ENCODE data around the gene RIC8A. TPM values are rescaled to one million over a fixed set of nuclear protein-coding genes. Genes with fewer than 3 reads are reported as not detected.
A peak's percentile ranks its signal among the peaks of the same experiment; 100 is the strongest.

Gene RIC8A
- total RNA-seq, 2 donors from 2014 or later: 110 to 179 TPM

- H3K27ac Mint-ChIP-seq: peak overlapping the region; percentile 86 to 95
- ATAC-seq (peak in 1 of 2 donors; percentile 41), DNase-seq (ENCODE audit: low spot score in 2 of 2) (peak in 1 of 2 donors; percentile 2)
- H3K9me3 Mint-ChIP-seq: no peaks in the 10 kb centered on the region
- H3K36me3 Mint-ChIP-seq: peaks cover 11 to 17% of the 10 kb centered on the region in 2 donors
These were observed 5.5 kb upstream of the RIC8A start for GRCh38 chr11:201966-202365.

- H3K9me3 Mint-ChIP-seq: no peaks in the 10 kb centered on the region
- H3K36me3 Mint-ChIP-seq: peaks cover 15 to 22% of the 10 kb centered on the region in 2 donors
- DNase-seq (ENCODE audit: low spot score in 2 of 2): peak in 1 of 2 donors; percentile 2
- ATAC-seq: no peak
- H3K27ac Mint-ChIP-seq: peak overlapping the region; percentile 86 to 95
These were observed 5.0 kb upstream of the RIC8A start for GRCh38 chr11:202490-202889.

- H3K36me3 Mint-ChIP-seq: peaks cover 24 to 30% of the 10 kb centered on the region in 2 donors
- H3K27ac Mint-ChIP-seq: peak overlapping the region; percentile 86 to 95
- no peaks in the 10 kb centered on the region for H3K9me3 Mint-ChIP-seq
- DNase-seq (ENCODE audit: low spot score in 2 of 2) (peak in 1 of 2 donors; percentile 3), ATAC-seq (no peak)
These were observed 4.2 kb upstream of the RIC8A start for GRCh38 chr11:203056-203944.

- H3K36me3 Mint-ChIP-seq: peaks cover 27 to 32% of the 10 kb centered on the region in 2 donors
- no peaks in the 10 kb centered on the region for H3K9me3 Mint-ChIP-seq
- H3K27ac Mint-ChIP-seq: peak overlapping the region; percentile 86 to 95
- DNase-seq (ENCODE audit: low spot score in 2 of 2): peak in 1 of 2 donors; percentile 1
- ATAC-seq: no peak
These were observed 3.4 kb upstream of the RIC8A start for GRCh38 chr11:203945-204586.

GRCh38 chr11:204587-205109, 2.9 kb upstream of the RIC8A start:
- Mint-ChIP-seq H3K36me3 (peaks cover 33 to 34% of the 10 kb centered on the region in 2 donors), H3K27ac (no peak overlapping the region), H3K9me3 (no peaks in the 10 kb centered on the region)
- ATAC-seq (no peak), DNase-seq (ENCODE audit: low spot score in 2 of 2) (peak in 1 of 2 donors; percentile 1)

- DNase-seq (ENCODE audit: low spot score in 2 of 2): peak in 1 of 2 donors; percentile 1
- no peak for ATAC-seq
- Mint-ChIP-seq H3K27ac (peak overlapping the region in 1 of 2 donors; percentile 99), H3K36me3 (peaks cover 41 to 42% of the 10 kb centered on the region in 2 donors), H3K9me3 (no peaks in the 10 kb centered on the region)
These were observed 2.1 kb upstream of the RIC8A start for GRCh38 chr11:205221-206001.

GRCh38 chr11:206002-206384, 1.5 kb upstream of the RIC8A start:
- peaks cover 41 to 44% of the 10 kb centered on the region in 2 donors for H3K36me3 Mint-ChIP-seq
- no peaks in the 10 kb centered on the region for H3K9me3 Mint-ChIP-seq
- ATAC-seq (no peak), DNase-seq (ENCODE audit: low spot score in 2 of 2) (peak in 1 of 2 donors; percentile 2)
- peak overlapping the region; percentile 99 to 100 for H3K27ac Mint-ChIP-seq

GRCh38 chr11:206526-207207, 841 bp upstream of the RIC8A start:
- DNase-seq (ENCODE audit: low spot score in 2 of 2): peak in 1 of 2 donors; percentile 24

GRCh38 chr11:207863-208180, 314 bp downstream of the RIC8A start:
- peaks cover 46 to 48% of the 10 kb centered on the region in 2 donors for H3K36me3 Mint-ChIP-seq

More at GRCh38 chr11:206526-207207, 841 bp upstream of the RIC8A start:
- peak overlapping the region; percentile 99 to 100 for H3K27ac Mint-ChIP-seq
- ATAC-seq: no peak
- no peaks in the 10 kb centered on the region for H3K9me3 Mint-ChIP-seq
- H3K36me3 Mint-ChIP-seq: peaks cover 46 to 49% of the 10 kb centered on the region in 2 donors

GRCh38 chr11:208181-208916, 841 bp downstream of the RIC8A start:
- ATAC-seq (peak; percentile 53 to 72), DNase-seq (ENCODE audit: low spot score in 2 of 2) (peak; percentile 80 to 87)
- no peaks in the 10 kb centered on the region for H3K9me3 Mint-ChIP-seq
- H3K36me3 Mint-ChIP-seq: peaks cover 47 to 50% of the 10 kb centered on the region in 2 donors
- H3K27ac Mint-ChIP-seq: peak overlapping the region; percentile 99

More at GRCh38 chr11:207863-208180, 314 bp downstream of the RIC8A start:
- Mint-ChIP-seq H3K9me3 (no peaks in the 10 kb centered on the region), H3K27ac (peak overlapping the region; percentile 99)
- ATAC-seq: peak; percentile 19 to 21
- no peak for DNase-seq (ENCODE audit: low spot score in 2 of 2)

GRCh38 chr11:208917-209260, 1.4 kb downstream of the RIC8A start:
- peak overlapping the region; percentile 84 to 99 for H3K27ac Mint-ChIP-seq
- ATAC-seq (peak; percentile 2 to 5), DNase-seq (ENCODE audit: low spot score in 2 of 2) (no peak)
- H3K9me3 Mint-ChIP-seq: no peaks in the 10 kb centered on the region
- peaks cover 45 to 50% of the 10 kb centered on the region in 2 donors for H3K36me3 Mint-ChIP-seq

- no peak for ATAC-seq
- Mint-ChIP-seq H3K36me3 (peaks cover 45 to 50% of the 10 kb centered on the region in 2 donors), H3K27ac (peak overlapping the region; percentile 84 to 99), H3K9me3 (no peaks in the 10 kb centered on the region)
- peak in 1 of 2 donors; percentile 7 for DNase-seq (ENCODE audit: low spot score in 2 of 2)
These were observed 2.0 kb downstream of the RIC8A start for GRCh38 chr11:209275-210121.

GRCh38 chr11:210122-210802, 2.8 kb downstream of the RIC8A start:
- Mint-ChIP-seq H3K9me3 (no peaks in the 10 kb centered on the region), H3K36me3 (peaks cover 45 to 50% of the 10 kb centered on the region in 2 donors), H3K27ac (peak overlapping the region; percentile 82 to 99)
- ATAC-seq (no peak), DNase-seq (ENCODE audit: low spot score in 2 of 2) (peak in 1 of 2 donors; percentile 2)

- Mint-ChIP-seq H3K27ac (peak overlapping the region; percentile 82 to 99), H3K36me3 (peaks cover 45 to 50% of the 10 kb centered on the region in 2 donors), H3K9me3 (no peaks in the 10 kb centered on the region)
- ATAC-seq (no peak), DNase-seq (ENCODE audit: low spot score in 2 of 2) (peak in 1 of 2 donors; percentile 1)
These were observed 3.3 kb downstream of the RIC8A start for GRCh38 chr11:210803-211180.
